ENCODE results near the gene TRPV2. TPM values are rescaled to one million over a fixed set of nuclear protein-coding genes. Genes with fewer than 3 reads are reported as not detected.

TRPV2 gene
- total and polyA plus RNA-seq, 2 of the 4 experiments (the other 2 are of a cell fraction): 30.8 to 32.8 TPM

- Histone ChIP-seq H3K9ac (ENCODE audit: low read depth, low read length) (no peak overlapping the region), H4K91ac (ENCODE audit: insufficient read depth, low read depth, low read length) (no peak overlapping the region), H2BK15ac (ENCODE audit: low read depth, low read length) (no peak overlapping the region), H3K9me3 (ENCODE audit: control insufficient read depth, insufficient read depth, low read length) (no peaks in the 10 kb centered on the region), H3K14ac (replicated peaks; ENCODE audit: low read depth, low read length) (no peak overlapping the region), H3K79me1 (ENCODE audit: low read depth in 1 of 2, low read length in 2 of 2) (no peaks in the 10 kb centered on the region), H2AFZ (replicated peaks; ENCODE audit: low read length, poor library complexity) (no peak overlapping the region), H3K4ac (ENCODE audit: low read depth, low read length) (no peak overlapping the region), H2BK120ac (ENCODE audit: low read depth, low read length) (no peak overlapping the region), H3K27me3 (ENCODE audit: control insufficient read depth, insufficient read depth, low read length) (no peaks in the 10 kb centered on the region), H3K56ac (ENCODE audit: extremely low read depth, insufficient read depth, low read length) (no peak overlapping the region), H3K23ac (ENCODE audit: low read depth, low read length) (no peak overlapping the region), H2AK5ac (ENCODE audit: low read depth, low read length) (no peak overlapping the region), H2BK20ac (ENCODE audit: low read depth, low read length) (no peak overlapping the region), H2BK5ac (ENCODE audit: low read depth, low read length, poor library complexity, severe bottlenecking) (no peak overlapping the region), H4K20me1 (ENCODE audit: insufficient read depth, low read length) (0 out of 2 replicates have a peak, but pooled peaks cover 3% of the 10 kb centered on the region), H2AK9ac (replicated peaks; ENCODE audit: low read depth, low read length, poor library complexity) (no peak overlapping the region), H4K5ac (ENCODE audit: low read depth, low read length) (no peak overlapping the region), H3K4me3 (ENCODE audit: insufficient read depth, low read depth, low read length) (no peak overlapping the region), H3K4me2 (ENCODE audit: low read depth, low read length) (no peak overlapping the region), H3K27ac (ENCODE audit: insufficient read depth, low read length) (no peak overlapping the region), H3K4me1 (ENCODE audit: control insufficient read depth, insufficient read depth, low read length) (peaks cover 5% of the 10 kb centered on the region; the same call in 1 of the 2 replicates), H4K8ac (ENCODE audit: low read depth in 2 of 2, low read length in 2 of 2) (no peak overlapping the region), H3K36me3 (ENCODE audit: control insufficient read depth, insufficient read depth, low read length) (no peaks in the 10 kb centered on the region), H3K9me1 (ENCODE audit: insufficient read depth, low read length) (peaks cover 2% of the 10 kb centered on the region; the same call in 1 of the 2 replicates), H3K18ac (ENCODE audit: low read depth, low read length) (no peak overlapping the region)
- TF ChIP-seq MAFK (IDR thresholded peaks at IDR 0.05; ENCODE audit: low read depth, low read length) (no peak), MXI1 (IDR thresholded peaks at IDR 0.05; ENCODE audit: borderline replicate concordance, low read depth, low read length) (no peak), ELK1 (IDR thresholded peaks at IDR 0.05; ENCODE audit: borderline replicate concordance, low read depth, low read length) (no peak), CTCF (conservative IDR thresholded peaks at IDR 0.05; ENCODE audit: low read depth, low read length) (no peak), FOS (IDR thresholded peaks at IDR 0.05; ENCODE audit: low read depth, low read length) (no peak), CEBPB (IDR thresholded peaks at IDR 0.05; ENCODE audit: low read depth, low read length) (no peak), RFX5 (IDR thresholded peaks at IDR 0.05; ENCODE audit: low read depth, low read length) (no peak), MAZ (IDR thresholded peaks at IDR 0.05; ENCODE audit: borderline replicate concordance, low read depth, low read length) (no peak), SMC3 (IDR thresholded peaks at IDR 0.05; ENCODE audit: low read depth, low read length) (no peak), BHLHE40 (IDR thresholded peaks at IDR 0.05; ENCODE audit: low read depth, low read length) (no peak), NFE2L2 (IDR thresholded peaks at IDR 0.05; ENCODE audit: low read depth, low read length) (no peak), RAD21 (IDR thresholded peaks at IDR 0.05; ENCODE audit: low read length) (no peak), CHD1 (IDR thresholded peaks at IDR 0.05; ENCODE audit: low read depth, low read length) (no peak)
- 100% methylated on average over 1 of the region's 5 CpGs; no CpG with 5 or more reads in 1 of the 2 experiments for WGBS, 2 experiments (ENCODE audit: extremely low coverage in 2 of 2, insufficient read length in 1 of 2)
- intact Hi-C loops (cut with micrococcal nuclease) (no loop called here), in situ Hi-C loops (cut with MboI; ENCODE audit: low sequenced_read_pairs) (no loop called here), dilution Hi-C loops (cut with HindIII; ENCODE audit: low sequenced_read_pairs, unreplicated experiment) (no loop called here)
- CTCF ChIA-PET: no interaction called here
- no peak for ATAC-seq (ENCODE audit: low read depth)
- BruUV-seq (replicated peaks): TSS peak; percentile 50
- DNase-seq: no peak
- POLR2A ChIA-PET (ENCODE audit: unreplicated experiment): interaction anchor here (0.5 kb wide), 1 partner anchor 91 kb away, joined by 5 read pairs; the partner anchor contains the start of gene UBB
Measured at GRCh38 chr17:16471295-16471694, 55.9 kb downstream of the TRPV2 start.

All from IMR-90 (cell line).